Mesenchymal stem cell (in vitro differentiated cells and primary cell): ENCODE results near the gene PTPRH.
A peak's percentile ranks its signal among the peaks of the same experiment; 100 is the strongest.
"Not testable (repeated sequence)": the region's sequence is repeated elsewhere in the genome, so short reads cannot be mapped to it uniquely, and the experiment has no call there.

ENCODE experiments used
- DNase-seq: peaks from one replicate; pipeline ENCODE4 v3.0.0-alpha.2; 2013
- H2AFZ ChIP-seq: one replicate; pipeline ENCODE4 v1.6.1; 2013; ENCODE audit warnings: low read depth, mild to moderate bottlenecking, control low read depth, inconsistent platforms, low read length, moderate library complexity
- H2AK5ac ChIP-seq: 2 replicates; pipeline ENCODE4 v1.6.1; 2013; ENCODE audit warnings: low read length, moderate library complexity, mild to moderate bottlenecking, inconsistent platforms; ENCODE audit not compliant: severe bottlenecking
- H2BK120ac ChIP-seq: one replicate; pipeline ENCODE4 v1.6.1; 2013; ENCODE audit warnings: low read depth, mild to moderate bottlenecking, inconsistent platforms, low read length, moderate library complexity
- H2BK12ac ChIP-seq, 2 experiments: one replicate each; pipeline ENCODE4 v1.6.1; 2013; ENCODE audit warnings: inconsistent platforms in 2 of 2, low read length in 2 of 2, mild to moderate bottlenecking in 2 of 2, moderate library complexity in 2 of 2, control low read depth in 1 of 2
- H2BK15ac ChIP-seq: one replicate; pipeline ENCODE4 v1.6.1; 2013; ENCODE audit warnings: mild to moderate bottlenecking, low read depth, inconsistent platforms; ENCODE audit not compliant: poor library complexity, severe bottlenecking
- H2BK5ac ChIP-seq: 2 replicates; pipeline ENCODE4 v1.6.1; 2013; ENCODE audit warnings: low read depth, mild to moderate bottlenecking, low read length, control low read depth, inconsistent platforms; ENCODE audit not compliant: poor library complexity, severe bottlenecking
- H3K14ac ChIP-seq, 2 experiments: one replicate each; pipeline ENCODE4 v1.6.1; 2013; ENCODE audit warnings: inconsistent platforms in 2 of 2, low read length in 2 of 2, control low read depth in 1 of 2, mild to moderate bottlenecking in 1 of 2, moderate library complexity in 1 of 2
- H3K18ac ChIP-seq, 2 experiments: one replicate each; pipeline ENCODE4 v1.6.1; 2013; ENCODE audit warnings: inconsistent platforms in 2 of 2, low read length in 2 of 2, control low read depth in 1 of 2, low read depth in 1 of 2, mild to moderate bottlenecking in 1 of 2
- H3K23ac ChIP-seq, 2 experiments: one replicate each; pipeline ENCODE4 v1.6.1; 2013; ENCODE audit warnings: inconsistent platforms in 2 of 2, low read length in 2 of 2, mild to moderate bottlenecking in 2 of 2, moderate library complexity in 2 of 2, control low read depth in 1 of 2
- H3K27ac ChIP-seq: 2 replicates; pipeline ENCODE4 v1.5.1; 2013; ENCODE audit warnings: mild to moderate bottlenecking, moderate library complexity, low read length, control low read depth, inconsistent platforms; ENCODE audit not compliant: poor library complexity, severe bottlenecking
- H3K27me3 ChIP-seq, 2 experiments: 2 replicates each; pipeline versions ENCODE4 v1.6.1 to v1.7.0; 2013; ENCODE audit warnings: low read length in 2 of 2, mild to moderate bottlenecking in 2 of 2, moderate library complexity in 2 of 2, control low read depth in 1 of 2, inconsistent platforms in 1 of 2; ENCODE audit not compliant: control insufficient read depth in 1 of 2, insufficient read depth in 1 of 2
- H3K36me3 ChIP-seq, 2 experiments: 2 replicates each; pipeline versions ENCODE4 v1.6.1 to v1.7.0; 2013; ENCODE audit warnings: low read length in 2 of 2, control low read depth in 1 of 2, inconsistent platforms in 1 of 2, low read depth in 1 of 2, mild to moderate bottlenecking in 1 of 2; ENCODE audit not compliant: insufficient read depth in 2 of 2, control insufficient read depth in 1 of 2
- H3K4ac ChIP-seq, 2 experiments: one replicate each; pipeline ENCODE4 v1.6.1; 2013; ENCODE audit warnings: inconsistent platforms in 2 of 2, low read length in 2 of 2, mild to moderate bottlenecking in 2 of 2, moderate library complexity in 2 of 2, control low read depth in 1 of 2, low read depth in 1 of 2
- H3K4me1 ChIP-seq: 2 replicates; pipeline ENCODE4 v1.6.1; 2013; ENCODE audit warnings: low read depth, low read length, control low read depth; ENCODE audit not compliant: control insufficient read depth, insufficient read depth
- H3K4me2 ChIP-seq: 2 replicates; pipeline ENCODE4 v1.6.1; 2013; ENCODE audit warnings: low read length, mild to moderate bottlenecking, inconsistent platforms; ENCODE audit not compliant: poor library complexity, severe bottlenecking
- H3K4me3 ChIP-seq, 2 experiments: 2 replicates each; pipeline versions ENCODE4 v1.5.1 to v1.7.0; 2013; ENCODE audit warnings: low read length in 2 of 2, mild to moderate bottlenecking in 2 of 2, control low read depth in 1 of 2, low read depth in 1 of 2; ENCODE audit not compliant: insufficient read depth in 1 of 2
- H3K79me1 ChIP-seq: replicated peaks from 2 replicates; pipeline ENCODE4 v1.6.1; 2013; ENCODE audit warnings: mild to moderate bottlenecking, control low read depth, low read length, inconsistent platforms; ENCODE audit not compliant: poor library complexity, severe bottlenecking
- H3K9ac ChIP-seq: 2 replicates; pipeline ENCODE4 v1.7.0; 2013; ENCODE audit warnings: mild to moderate bottlenecking, low read length, moderate library complexity
- H3K9me3 ChIP-seq: 2 replicates; pipeline ENCODE4 v1.7.0; 2013; ENCODE audit warnings: mild to moderate bottlenecking, low read length; ENCODE audit not compliant: control insufficient read depth
- H4K8ac ChIP-seq: one replicate; pipeline ENCODE4 v1.6.1; 2013; ENCODE audit warnings: inconsistent platforms, mild to moderate bottlenecking, low read length, moderate library complexity
- H4K91ac ChIP-seq: one replicate; pipeline ENCODE4 v1.6.1; 2013; ENCODE audit warnings: mild to moderate bottlenecking, low read length, inconsistent platforms
- WGBS: methylation state at CpG from one replicate; pipeline ENCODE4 v1.1.7; 2013; ENCODE audit warnings: mixed read lengths; 5-methylcytosine and 5-hydroxymethylcytosine counted together

PTPRH gene

GRCh38 chr19:55156202-55157063 is 52.9 kb downstream of the PTPRH start:
- no peak overlapping the region for H3K14ac ChIP-seq

GRCh38 chr19:55155784-55156183 is 53.5 kb downstream of the PTPRH start:
- Histone ChIP-seq H2AFZ (peak overlapping the region; percentile 18), H3K27me3 (peaks cover 25 to 29% of the 10 kb centered on the region in 2 experiments), H3K4me1 (peaks cover 27% of the 10 kb centered on the region)
- not testable (repeated sequence) for H3K4ac ChIP-seq, H3K14ac ChIP-seq, H2BK120ac ChIP-seq, H4K8ac ChIP-seq, H3K4me2 ChIP-seq, H3K79me1 ChIP-seq, H2BK15ac ChIP-seq, H2BK5ac ChIP-seq, H3K9me3 ChIP-seq, H2BK12ac ChIP-seq, H2AK5ac ChIP-seq, H3K4me3 ChIP-seq, H3K18ac ChIP-seq, H3K36me3 ChIP-seq, DNase-seq, H4K91ac ChIP-seq, H3K27ac ChIP-seq, H3K23ac ChIP-seq, H3K9ac ChIP-seq
- 19% methylated on average over 5 of the region's 5 CpGs for WGBS

More at GRCh38 chr19:55156202-55157063, 52.9 kb downstream of the PTPRH start:
- no peak overlapping the region for H2BK5ac ChIP-seq
- peaks cover 30% of the 10 kb centered on the region for H3K4me1 ChIP-seq
- no peak overlapping the region for H4K91ac ChIP-seq
- no peak overlapping the region for H3K9ac ChIP-seq
- H2AFZ ChIP-seq = peak overlapping the region; percentile 18
- peaks cover 28 to 29% of the 10 kb centered on the region in 2 experiments for H3K27me3 ChIP-seq
- no peak overlapping the region for H2BK12ac ChIP-seq
- no peak overlapping the region for H3K4me2 ChIP-seq
- no peak overlapping the region for H3K18ac ChIP-seq
- no peaks in the 10 kb centered on the region for H3K79me1 ChIP-seq
- no peaks in the 10 kb centered on the region for H3K36me3 ChIP-seq
- peak; percentile 39 for DNase-seq
- 7% methylated on average over 38 of the region's 52 CpGs for WGBS
- no peak overlapping the region for H2BK120ac ChIP-seq
- no peak overlapping the region for H3K4me3 ChIP-seq
- no peak overlapping the region for H3K23ac ChIP-seq
- no peak overlapping the region for H4K8ac ChIP-seq
- no peak overlapping the region for H3K27ac ChIP-seq
- H2AK5ac ChIP-seq = no peak overlapping the region
- no peak overlapping the region for H3K4ac ChIP-seq
- peaks cover 6% of the 10 kb centered on the region for H3K9me3 ChIP-seq
- H2BK15ac ChIP-seq = no peak overlapping the region

GRCh38 chr19:55153652-55154264 is 55.5 kb downstream of the PTPRH start:
- no peak overlapping the region for H3K23ac ChIP-seq
- no peak overlapping the region for H3K27ac ChIP-seq
- no peak overlapping the region for H2BK5ac ChIP-seq
- H4K91ac ChIP-seq = no peak overlapping the region
- no peak overlapping the region for H2BK120ac ChIP-seq
- no peak for DNase-seq
- no peak overlapping the region for H3K9ac ChIP-seq
- no peaks in the 10 kb centered on the region for H3K36me3 ChIP-seq
- no peak overlapping the region for H2AK5ac ChIP-seq
- H2BK12ac ChIP-seq = no peak overlapping the region
- no peak overlapping the region for H3K4ac ChIP-seq
- H3K9me3 ChIP-seq = peaks cover 10% of the 10 kb centered on the region
- no peak overlapping the region for H3K4me3 ChIP-seq
- H4K8ac ChIP-seq = no peak overlapping the region
- no peak overlapping the region for H2AFZ ChIP-seq
- H2BK15ac ChIP-seq = no peak overlapping the region
- 86% methylated on average over 12 of the region's 12 CpGs for WGBS
- no peaks in the 10 kb centered on the region for H3K79me1 ChIP-seq
- H3K14ac ChIP-seq = no peak overlapping the region
- peaks cover 20% of the 10 kb centered on the region for H3K4me1 ChIP-seq
- no peak overlapping the region for H3K18ac ChIP-seq
- peaks cover 37 to 47% of the 10 kb centered on the region in 2 experiments for H3K27me3 ChIP-seq
- H3K4me2 ChIP-seq = no peak overlapping the region

- H3K4ac ChIP-seq = no peak overlapping the region
- H2AK5ac ChIP-seq = no peak overlapping the region
- H3K36me3 ChIP-seq = no peaks in the 10 kb centered on the region
- peak overlapping the region; percentile 52 for H4K8ac ChIP-seq
- H3K9me3 ChIP-seq = peaks cover 10% of the 10 kb centered on the region
- H4K91ac ChIP-seq = no peak overlapping the region
- H3K9ac ChIP-seq = no peak overlapping the region
- peaks cover 16% of the 10 kb centered on the region for H3K4me1 ChIP-seq
- no peak overlapping the region for H2BK15ac ChIP-seq
- no peaks in the 10 kb centered on the region for H3K79me1 ChIP-seq
- no peak overlapping the region for H2AFZ ChIP-seq
- H2BK12ac ChIP-seq = no peak overlapping the region
- no peak for DNase-seq
- no peak overlapping the region for H2BK120ac ChIP-seq
- no peak overlapping the region for H3K14ac ChIP-seq
- no peak overlapping the region for H3K4me3 ChIP-seq
- H3K23ac ChIP-seq = no peak overlapping the region
- H3K27ac ChIP-seq = no peak overlapping the region
- H3K27me3 ChIP-seq = peaks cover 43 to 52% of the 10 kb centered on the region in 2 experiments
- no peak overlapping the region for H2BK5ac ChIP-seq
- H3K18ac ChIP-seq = no peak overlapping the region
- no peak overlapping the region for H3K4me2 ChIP-seq
Measured at GRCh38 chr19:55152017-55152416, 57.3 kb downstream of the PTPRH start.
